HCT116 (cell line): ENCODE data around the gene CTNNA2. TPM values are rescaled to one million over a fixed set of nuclear protein-coding genes. Genes with fewer than 3 reads are reported as not detected.

Experiments
- ATAC-seq: fragments of 200-7000 bp; cut with Tn5 transposase; 2 replicates; pipeline ENCODE4 v1.9.1; 2020; ENCODE audit warnings: mild to moderate bottlenecking, moderate library complexity
- BruUV-seq: library from RNA; stranded (reverse); fragments of 400-500 nt; replicated peaks from 2 replicates; lab custom pipeline; 2021; lab: Mats Ljungman, UMichigan
- CTCF ChIA-PET: fragments of 300-600 bp; sonication (Branson Sonifier 250); formaldehyde crosslinking; loops from one replicate; lab custom pipeline; 2021; ENCODE audit warnings: antibody characterized with exemption; lab: Charles Lee
- POLR2A ChIA-PET: fragments of 300-600, 350-600 bp; sonication (Branson Sonifier 250); formaldehyde crosslinking; loops from one replicate; lab custom pipeline; 2021; ENCODE audit warnings: antibody characterized with exemption; lab: Charles Lee
- RAD21 ChIA-PET, 2 experiments: fragments of 300-600 bp; sonication (Branson Sonifier 250); formaldehyde crosslinking; loops; one replicate each; lab custom pipeline; 2023; ENCODE audit warnings: low total read pairs in 2 of 2; ENCODE audit not compliant: uncharacterized antibody in 2 of 2, unreplicated experiment in 2 of 2, low non-redundant PET in 1 of 2; lab: Charles Lee
- DNase-seq: peaks from one replicate; pipeline ENCODE4 v3.0.0-alpha.2; 2010; ENCODE audit warnings: low read depth, low spot score
- H2AFZ ChIP-seq: fragments of 200-600 bp; shearing (Covaris generic), sonication (generic); 2 replicates; pipeline ENCODE4 v1.6.1; 2017; ENCODE audit warnings: low read depth, mixed run types, mixed read lengths, antibody characterized with exemption, low read length; ENCODE audit not compliant: poor library complexity, severe bottlenecking
- H3K27ac ChIP-seq: 2 replicates; pipeline ENCODE4 v1.5.1; 2012; ENCODE audit warnings: low read depth, low read length
- H3K27me3 ChIP-seq: fragments of 200-600 bp; sonication (generic); 2 replicates; pipeline ENCODE4 v1.6.1; 2016; ENCODE audit warnings: mixed run types, low read length, mixed read lengths; ENCODE audit not compliant: insufficient read depth
- H3K36me3 ChIP-seq, 2 experiments: fragments of 200-500 bp in 1 of 2; fragments of 200-600 bp in 1 of 2; sonication (Bioruptor generic) in 1 of 2; sonication (generic) in 1 of 2; 2 replicates each; pipeline versions ENCODE4 v1.5.1 to v1.6.1; 2014 to 2016; ENCODE audit warnings: low read length in 2 of 2, inconsistent platforms in 1 of 2, mixed read lengths in 1 of 2, mixed run types in 1 of 2; ENCODE audit not compliant: insufficient read depth in 2 of 2, control insufficient read depth in 1 of 2
- H3K4me1 ChIP-seq, 2 experiments: fragments of 200-600 bp in 1 of 2; sonication (generic) in 1 of 2; 2 replicates each; pipeline versions ENCODE4 v1.5.1 to v1.6.1; 2012 to 2017; ENCODE audit warnings: low read length in 2 of 2, inconsistent platforms in 1 of 2, mild to moderate bottlenecking in 1 of 2, mixed read lengths in 1 of 2, mixed run types in 1 of 2, moderate library complexity in 1 of 2; ENCODE audit not compliant: insufficient read depth in 2 of 2, control insufficient read depth in 1 of 2
- H3K4me2 ChIP-seq: fragments of 200-600 bp; sonication (generic); 2 replicates; pipeline ENCODE4 v1.6.1; 2017; ENCODE audit warnings: mixed run types, low read length, mixed read lengths
- H3K4me3 ChIP-seq, 2 experiments: fragments of 200-600 bp in 1 of 2; sonication (generic) in 1 of 2; replicated peaks in 1 of 2; 2 replicates each; pipeline ENCODE4 v1.5.1; 2011 to 2016; ENCODE audit warnings: low read length in 2 of 2, control low read depth in 1 of 2, low read depth in 1 of 2, mild to moderate bottlenecking in 1 of 2, mixed read lengths in 1 of 2, mixed run types in 1 of 2
- H3K79me2 ChIP-seq: fragments of 200-600 bp; sonication (generic); 2 replicates; pipeline ENCODE4 v1.6.1; 2017; ENCODE audit warnings: mild to moderate bottlenecking, mixed run types, low read length, moderate library complexity, mixed read lengths; ENCODE audit not compliant: insufficient read depth
- H3K9ac ChIP-seq: fragments of 200-600 bp; sonication (generic); 2 replicates; pipeline ENCODE4 v1.6.1; 2016; ENCODE audit warnings: low read length, mixed read lengths
- H3K9me2 ChIP-seq: fragments of 200-600 bp; sonication (generic), shearing (Covaris generic); 2 replicates; pipeline ENCODE4 v1.6.1; 2017; ENCODE audit warnings: mixed run types, mild to moderate bottlenecking, moderate library complexity; ENCODE audit not compliant: insufficient read depth
- H3K9me3 ChIP-seq, 2 experiments: fragments of 200-500 bp in 1 of 2; fragments of 200-600 bp in 1 of 2; sonication (Bioruptor generic) in 1 of 2; sonication (generic) in 1 of 2; 2 replicates each; pipeline ENCODE4 v1.6.1; 2014 to 2017; ENCODE audit warnings: low read length in 2 of 2, mixed read lengths in 2 of 2, inconsistent platforms in 1 of 2, low read depth in 1 of 2, mild to moderate bottlenecking in 1 of 2, mixed run types in 1 of 2, moderate library complexity in 1 of 2; ENCODE audit not compliant: control insufficient read depth in 1 of 2, insufficient read depth in 1 of 2
- H4K20me1 ChIP-seq: fragments of 200-600 bp; sonication (generic), shearing (Covaris generic); 2 replicates; pipeline ENCODE4 v1.6.1; 2017; ENCODE audit warnings: mixed run types, mild to moderate bottlenecking, moderate library complexity; ENCODE audit not compliant: insufficient read depth
- ELF1 ChIP-seq: IDR thresholded peaks from 2 replicates; pipeline ENCODE4 v1.6.1; 2012; ENCODE audit warnings: low read depth, borderline replicate concordance
- FOSL1 ChIP-seq: IDR thresholded peaks from 2 replicates; pipeline ENCODE4 v1.6.1; 2012; ENCODE audit warnings: low read depth
- JUND ChIP-seq: IDR thresholded peaks from 2 replicates; pipeline ENCODE4 v1.6.1; 2012
- POLR2A ChIP-seq: IDR thresholded peaks from 2 replicates; pipeline ENCODE4 v1.7.0; 2011; ENCODE audit warnings: borderline replicate concordance; ENCODE audit not compliant: insufficient read depth, insufficient read length; ENCODE audit errors: extremely low read depth
- POLR2AphosphoS5 ChIP-seq: IDR thresholded peaks from 2 replicates; pipeline ENCODE4 v1.6.1; 2011; ENCODE audit warnings: mild to moderate bottlenecking, low read depth, low read length, moderate library complexity
- SRF ChIP-seq: IDR thresholded peaks from 2 replicates; pipeline ENCODE4 v1.6.1; 2012; ENCODE audit warnings: low read depth
- intact Hi-C: fragments of 100-400 bp; cut with micrococcal nuclease; formaldehyde crosslinking; loops from 2 replicates; pipeline ENCODE4 v1.10.0; 2022
- total RNA-seq: library from RNA; stranded (reverse); gene quantifications from one replicate; pipeline ENCODE4 v1.2.1, GENCODE V29; 2021; ENCODE audit not compliant: unreplicated experiment
- TF ChIP-seq, protein P1 (sequence below): IDR thresholded peaks from 2 replicates; pipeline ENCODE4 v1.6.1; 2011; ENCODE audit warnings: mild to moderate bottlenecking, low read length, moderate library complexity; ENCODE audit not compliant: insufficient replicate concordance; ENCODE audit errors: extremely low read depth
- TF ChIP-seq, protein P2 (sequence below): IDR thresholded peaks from 2 replicates; pipeline ENCODE4 v1.6.1; 2012
- TF ChIP-seq, protein P3 (sequence below), 3 experiments: fragments of 200-600 bp in 1 of 3; sonication (generic) in 1 of 3; IDR thresholded peaks in 2 of 3; conservative IDR thresholded peaks in 1 of 3; 2 replicates each; pipeline ENCODE4 v1.5.1; 2012 to 2017; ENCODE audit warnings: low read depth in 2 of 3, low read length in 2 of 3, antibody characterized with exemption in 1 of 3, borderline replicate concordance in 1 of 3, control low read depth in 1 of 3, mild to moderate bottlenecking in 1 of 3, mixed read lengths in 1 of 3, mixed run types in 1 of 3, moderate library complexity in 1 of 3; ENCODE audit not compliant: insufficient read depth in 1 of 3

Gene CTNNA2
- total RNA-seq, 1 experiment from 2014 or later: not detected

DNA sequence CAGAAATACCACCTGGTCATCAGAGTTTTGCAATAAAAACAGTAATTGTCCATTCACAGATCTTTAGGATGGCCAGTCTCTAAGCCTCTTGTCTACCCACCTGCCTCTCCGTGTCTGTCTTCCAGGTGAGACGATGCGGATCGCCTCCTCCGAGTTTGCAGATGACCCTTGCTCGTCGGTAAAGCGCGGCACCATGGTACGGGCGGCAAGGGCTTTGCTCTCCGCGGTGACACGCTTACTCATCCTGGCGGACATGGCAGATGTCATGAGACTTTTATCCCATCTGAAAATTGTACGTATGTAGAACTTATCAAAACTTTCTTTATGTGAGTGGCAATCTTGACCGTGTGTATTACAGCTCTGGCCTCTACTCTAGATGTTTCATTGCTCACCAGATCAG, 345.0 kb downstream of the CTNNA2 start:
- intact Hi-C loops: no loop called here
- Histone ChIP-seq H3K27me3 (no peaks in the 10 kb centered on the region), H3K4me3 (no peak overlapping the region), H3K4me2 (no peak overlapping the region), H3K9me3 (peaks cover 12 to 33% of the 10 kb centered on the region in 2 experiments; a peak in 2 of 4 replicates), H3K4me1 (no peaks in the 10 kb centered on the region), H2AFZ (no peak overlapping the region), H3K9me2 (no peaks in the 10 kb centered on the region), H3K79me2 (no peaks in the 10 kb centered on the region), H4K20me1 (no peaks in the 10 kb centered on the region), H3K36me3 (no peaks in the 10 kb centered on the region), H3K27ac (no peak overlapping the region), H3K9ac (no peak overlapping the region)
- DNase-seq (no peak), ATAC-seq (no peak)
- RAD21 ChIA-PET: no interaction called here
- TF ChIP-seq, protein P1, sequence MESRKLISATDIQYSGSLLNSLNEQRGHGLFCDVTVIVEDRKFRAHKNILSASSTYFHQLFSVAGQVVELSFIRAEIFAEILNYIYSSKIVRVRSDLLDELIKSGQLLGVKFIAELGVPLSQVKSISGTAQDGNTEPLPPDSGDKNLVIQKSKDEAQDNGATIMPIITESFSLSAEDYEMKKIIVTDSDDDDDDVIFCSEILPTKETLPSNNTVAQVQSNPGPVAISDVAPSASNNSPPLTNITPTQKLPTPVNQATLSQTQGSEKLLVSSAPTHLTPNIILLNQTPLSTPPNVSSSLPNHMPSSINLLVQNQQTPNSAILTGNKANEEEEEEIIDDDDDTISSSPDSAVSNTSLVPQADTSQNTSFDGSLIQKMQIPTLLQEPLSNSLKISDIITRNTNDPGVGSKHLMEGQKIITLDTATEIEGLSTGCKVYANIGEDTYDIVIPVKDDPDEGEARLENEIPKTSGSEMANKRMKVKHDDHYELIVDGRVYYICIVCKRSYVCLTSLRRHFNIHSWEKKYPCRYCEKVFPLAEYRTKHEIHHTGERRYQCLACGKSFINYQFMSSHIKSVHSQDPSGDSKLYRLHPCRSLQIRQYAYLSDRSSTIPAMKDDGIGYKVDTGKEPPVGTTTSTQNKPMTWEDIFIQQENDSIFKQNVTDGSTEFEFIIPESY: no peak
- TF ChIP-seq POLR2AphosphoS5: no peak
- TF ChIP-seq SRF: no peak
- no peak for TF ChIP-seq JUND
- TF ChIP-seq, protein P2, sequence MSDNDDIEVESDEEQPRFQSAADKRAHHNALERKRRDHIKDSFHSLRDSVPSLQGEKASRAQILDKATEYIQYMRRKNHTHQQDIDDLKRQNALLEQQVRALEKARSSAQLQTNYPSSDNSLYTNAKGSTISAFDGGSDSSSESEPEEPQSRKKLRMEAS: no peak
- TF ChIP-seq POLR2A: no peak
- no peak for TF ChIP-seq ELF1
- TF ChIP-seq, protein P3, sequence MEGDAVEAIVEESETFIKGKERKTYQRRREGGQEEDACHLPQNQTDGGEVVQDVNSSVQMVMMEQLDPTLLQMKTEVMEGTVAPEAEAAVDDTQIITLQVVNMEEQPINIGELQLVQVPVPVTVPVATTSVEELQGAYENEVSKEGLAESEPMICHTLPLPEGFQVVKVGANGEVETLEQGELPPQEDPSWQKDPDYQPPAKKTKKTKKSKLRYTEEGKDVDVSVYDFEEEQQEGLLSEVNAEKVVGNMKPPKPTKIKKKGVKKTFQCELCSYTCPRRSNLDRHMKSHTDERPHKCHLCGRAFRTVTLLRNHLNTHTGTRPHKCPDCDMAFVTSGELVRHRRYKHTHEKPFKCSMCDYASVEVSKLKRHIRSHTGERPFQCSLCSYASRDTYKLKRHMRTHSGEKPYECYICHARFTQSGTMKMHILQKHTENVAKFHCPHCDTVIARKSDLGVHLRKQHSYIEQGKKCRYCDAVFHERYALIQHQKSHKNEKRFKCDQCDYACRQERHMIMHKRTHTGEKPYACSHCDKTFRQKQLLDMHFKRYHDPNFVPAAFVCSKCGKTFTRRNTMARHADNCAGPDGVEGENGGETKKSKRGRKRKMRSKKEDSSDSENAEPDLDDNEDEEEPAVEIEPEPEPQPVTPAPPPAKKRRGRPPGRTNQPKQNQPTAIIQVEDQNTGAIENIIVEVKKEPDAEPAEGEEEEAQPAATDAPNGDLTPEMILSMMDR (IDR thresholded peaks at IDR 0.05 in 2 of 3, conservative IDR thresholded peaks at IDR 0.05 in 1 of 3; ENCODE audit: borderline replicate concordance in 1 of 3, insufficient read depth in 1 of 3, low read depth in 2 of 3, low read length in 2 of 3): no peak
- TF ChIP-seq FOSL1: no peak
- POLR2A ChIA-PET: no interaction called here
- BruUV-seq: no TSS peak
- CTCF ChIA-PET: no interaction called here
